ENCODE data around the gene TXLNA.

The TXLNA gene

GRCh38 chr1:32186077-32186476 lies 6.6 kb downstream of the TXLNA start:
- FAIRE-seq, result no peak

GRCh38 chr1:32186491-32186890 lies 7.0 kb downstream of the TXLNA start:
- no peak for FAIRE-seq

GRCh38 chr1:32187850-32188249 lies 8.4 kb downstream of the TXLNA start:
- FAIRE-seq, result no peak

GRCh38 chr1:32192220-32192948 lies 12.9 kb downstream of the TXLNA start:
- FAIRE-seq, result no peak

- no peak for FAIRE-seq
Observed at GRCh38 chr1:32194984-32195383, 15.5 kb downstream of the TXLNA start.

- no peak for FAIRE-seq
Observed at GRCh38 chr1:32195531-32195930, 16.1 kb downstream of the TXLNA start.

- no peak for FAIRE-seq
Observed at GRCh38 chr1:32195972-32196823, 16.7 kb downstream of the TXLNA start.

GRCh38 chr1:32197074-32197473 lies 17.6 kb downstream of the TXLNA start:
- FAIRE-seq, result no peak

GRCh38 chr1:32197837-32198236 lies 18.4 kb downstream of the TXLNA start:
- no peak for FAIRE-seq

- no peak for FAIRE-seq
Observed at GRCh38 chr1:32198237-32199042, 19.0 kb downstream of the TXLNA start.

GRCh38 chr1:32199043-32199716 lies 19.7 kb downstream of the TXLNA start:
- FAIRE-seq, result no peak

- FAIRE-seq, result no peak
Observed at GRCh38 chr1:32199717-32200072, 20.2 kb downstream of the TXLNA start.

- no peak for FAIRE-seq
Observed at GRCh38 chr1:32200226-32201010, 20.9 kb downstream of the TXLNA start, which contains the start of gene CCDC28B. Gene CCDC28B, plus strand, starts transcription at chr1:32200595. Its CDS starts 1,341 bp downstream, at chr1:32201936.

- FAIRE-seq, result no peak
Observed at GRCh38 chr1:32201011-32201855, 21.8 kb downstream of the TXLNA start.

- FAIRE-seq, result no peak
Observed at GRCh38 chr1:32204943-32205361, 25.5 kb downstream of the TXLNA start.

- FAIRE-seq, result no peak
Observed at GRCh38 chr1:32205401-32206370, 26.2 kb downstream of the TXLNA start, which contains the start of gene IQCC. Gene IQCC, plus strand, starts transcription at chr1:32205671. Its CDS starts 11 bp downstream, at chr1:32205682.

GRCh38 chr1:32208469-32208868 lies 29.0 kb downstream of the TXLNA start:
- no peak for FAIRE-seq

- FAIRE-seq, result no peak
Observed at GRCh38 chr1:32208891-32209328, 29.4 kb downstream of the TXLNA start, which contains the start of gene DCDC2B. Gene DCDC2B, plus strand, starts transcription at chr1:32209089. Its CDS starts 5 bp downstream, at chr1:32209094.
